ENCODE results near the gene LCN15. TPM values are rescaled to one million over a fixed set of nuclear protein-coding genes. Genes with fewer than 3 reads are reported as not detected.

LCN15 gene
- total and polyA plus RNA-seq, 2 experiments from 2014 or later: 0.76 to 0.90 TPM

- no peak for ATAC-seq
- 0 out of 2 replicates have a peak, but pooled peaks cover 4% of the 10 kb centered on the region for H3K9me2 ChIP-seq (ENCODE audit: insufficient read depth)
- no peaks in the 10 kb centered on the region for H3K79me2 ChIP-seq (replicated peaks; ENCODE audit: insufficient read depth)
- no peak overlapping the region for H3K4me3 ChIP-seq
- no peaks in the 10 kb centered on the region for H3K27me3 ChIP-seq (ENCODE audit: insufficient read depth)
- no peak for DNase-seq (ENCODE audit: low spot score)
- no peak overlapping the region for H2AFZ ChIP-seq
- Mint-ChIP-seq H3K9me3 (peaks cover 27% of the 10 kb centered on the region), H3K27me3 (ENCODE audit: insufficient read depth, low read depth, poor library complexity) (peaks cover 23% of the 10 kb centered on the region), H3K36me3 (ENCODE audit: low read depth) (peaks cover 19% of the 10 kb centered on the region), H3K4me3 (no peak overlapping the region), H3K4me1 (peaks cover 12% of the 10 kb centered on the region), H3K27ac (no peak overlapping the region)
- TF ChIP-seq CTCF (conservative IDR thresholded peaks at IDR 0.05; ENCODE audit: low read depth in 2 of 2) (no peak), EZH2 (IDR thresholded peaks at IDR 0.05; ENCODE audit: low read depth, unreplicated experiment) (no peak)
- no peaks in the 10 kb centered on the region; the same call in 1 of the 2 replicates for H3K36me3 ChIP-seq (ENCODE audit: insufficient read depth)
- no peak overlapping the region for H3K4me2 ChIP-seq
- H3K27ac ChIP-seq (ENCODE audit: low read depth): no peak overlapping the region
- H3F3A ChIP-seq (replicated peaks; ENCODE audit: low read depth): 0 out of 2 replicates have a peak, but pooled peaks cover 7% of the 10 kb centered on the region
- H4K20me1 ChIP-seq (replicated peaks; ENCODE audit: insufficient read depth): no peaks in the 10 kb centered on the region
- no peaks in the 10 kb centered on the region for H3K4me1 ChIP-seq (ENCODE audit: insufficient read depth)
Measured at GRCh38 chr9:136775191-136775590, 10.9 kb upstream of the LCN15 start.

GRCh38 chr9:136774416-136775045 lies 10.2 kb upstream of the LCN15 start:
- Histone ChIP-seq H3K4me2 (no peak overlapping the region), H3K79me2 (replicated peaks; ENCODE audit: insufficient read depth) (no peaks in the 10 kb centered on the region), H2AFZ (no peak overlapping the region), H3K36me3 (ENCODE audit: insufficient read depth) (no peaks in the 10 kb centered on the region; the same call in 1 of the 2 replicates), H3K27me3 (ENCODE audit: insufficient read depth) (no peaks in the 10 kb centered on the region), H3K4me1 (ENCODE audit: insufficient read depth) (no peaks in the 10 kb centered on the region), H4K20me1 (replicated peaks; ENCODE audit: insufficient read depth) (no peaks in the 10 kb centered on the region), H3K9me2 (ENCODE audit: insufficient read depth) (0 out of 2 replicates have a peak, but pooled peaks cover 4% of the 10 kb centered on the region), H3K27ac (ENCODE audit: low read depth) (no peak overlapping the region), H3F3A (replicated peaks; ENCODE audit: low read depth) (0 out of 2 replicates have a peak, but pooled peaks cover 7% of the 10 kb centered on the region), H3K4me3 (no peak overlapping the region)
- Mint-ChIP-seq H3K4me1 (peaks cover 12% of the 10 kb centered on the region), H3K36me3 (ENCODE audit: low read depth) (peaks cover 19% of the 10 kb centered on the region), H3K4me3 (no peak overlapping the region), H3K9me3 (peaks cover 27% of the 10 kb centered on the region), H3K27me3 (ENCODE audit: insufficient read depth, low read depth, poor library complexity) (peaks cover 23% of the 10 kb centered on the region), H3K27ac (no peak overlapping the region)
- no peak for ATAC-seq
- no peak for DNase-seq (ENCODE audit: low spot score)
- TF ChIP-seq ETS1 (IDR thresholded peaks at IDR 0.05): no peak
- no peak for TF ChIP-seq ZNF331 (CRISPR knock-in tag; IDR thresholded peaks at IDR 0.05; ENCODE audit: low read depth)
- no peak for TF ChIP-seq JUNB (IDR thresholded peaks at IDR 0.05; ENCODE audit: unreplicated experiment)
- no peak for TF ChIP-seq NANOG (IDR thresholded peaks at IDR 0.05; ENCODE audit: borderline replicate concordance)
- no peak for TF ChIP-seq CREB1 (CRISPR knock-in tag; IDR thresholded peaks at IDR 0.05; ENCODE audit: low read depth)
- no peak for TF ChIP-seq STAT1 (IDR thresholded peaks at IDR 0.05; ENCODE audit: unreplicated experiment)
- TF ChIP-seq EZH2 (IDR thresholded peaks at IDR 0.05; ENCODE audit: low read depth, unreplicated experiment): no peak
- no peak for TF ChIP-seq ZNF114 (CRISPR knock-in tag; IDR thresholded peaks at IDR 0.05)
- TF ChIP-seq CTCF (conservative IDR thresholded peaks at IDR 0.05; ENCODE audit: low read depth in 2 of 2): no peak
- no peak for TF ChIP-seq POLR2AphosphoS5 (IDR thresholded peaks at IDR 0.05; ENCODE audit: low read depth)
- no peak for TF ChIP-seq EZH2phosphoT487 (IDR thresholded peaks at IDR 0.05; ENCODE audit: unreplicated experiment)
- TF ChIP-seq REST (IDR thresholded peaks at IDR 0.05; ENCODE audit: unreplicated experiment): no peak
